Spleen (tissue), 11 donors: Measurements from ENCODE around the gene CLMN. TPM values are rescaled to one million over a fixed set of nuclear protein-coding genes. Genes with fewer than 3 reads are reported as not detected.

Experiments used
- DNase-seq: peaks from one replicate; pipeline ENCODE4 v3.0.0-alpha.2; 2020
- H3K27ac ChIP-seq, 8 donors: fragments of 200-600 bp; sonication (generic) in 7 of 8; 1 replicate in 4 of 8; 2 replicates in 4 of 8; pipeline versions ENCODE4 v1.5.0 to v1.8.0; 2016 to 2021; ENCODE audit warnings: inconsistent platforms in 4 of 8, mild to moderate bottlenecking in 4 of 8, moderate library complexity in 1 of 8
- H3K27me3 ChIP-seq, 7 donors: fragments of 200-600 bp; sonication (generic) in 6 of 7; replicated peaks in 1 of 7; 1 replicate in 4 of 7; 2 replicates in 3 of 7; pipeline versions ENCODE4 v1.5.0 to v1.8.0; 2016 to 2021; ENCODE audit warnings: inconsistent platforms in 3 of 7, mild to moderate bottlenecking in 1 of 7
- H3K36me3 ChIP-seq, 6 donors: fragments of 200-600 bp; sonication (generic) in 5 of 6; 1 replicate in 4 of 6; 2 replicates in 2 of 6; pipeline versions ENCODE4 v1.5.0 to v1.8.0; 2016 to 2021; ENCODE audit warnings: inconsistent platforms in 2 of 6
- H3K4me1 ChIP-seq, 6 donors: fragments of 200-600 bp; sonication (generic) in 5 of 6; 1 replicate in 3 of 6; 2 replicates in 3 of 6; pipeline versions ENCODE4 v1.5.0 to v1.8.0; 2016 to 2021; ENCODE audit warnings: inconsistent platforms in 3 of 6
- H3K4me3 ChIP-seq, 8 donors: fragments of 200-600 bp; sonication (generic) in 7 of 8; 1 replicate in 4 of 8; 2 replicates in 4 of 8; pipeline versions ENCODE4 v1.5.0 to v1.8.0; 2016 to 2021; ENCODE audit warnings: inconsistent platforms in 4 of 8, mild to moderate bottlenecking in 4 of 8, moderate library complexity in 2 of 8
- H3K9me3 ChIP-seq, 8 donors: fragments of 200-600 bp; sonication (generic) in 7 of 8; 1 replicate in 4 of 8; 2 replicates in 4 of 8; pipeline versions ENCODE4 v1.5.0 to v1.8.0; 2016 to 2021; ENCODE audit warnings: inconsistent platforms in 4 of 8
- CTCF ChIP-seq, 11 experiments: fragments of 200-600 bp in 7 of 11; fragments of 450-650 bp in 4 of 11; sonication (generic) in 4 of 11; IDR thresholded peaks in 8 of 11; conservative IDR thresholded peaks in 3 of 11; 1 replicate in 7 of 11; 2 replicates in 4 of 11; pipeline versions ENCODE4 v1.4.0 to v1.8.0; 2016 to 2021; ENCODE audit warnings: antibody characterized with exemption in 11 of 11, inconsistent platforms in 4 of 11, mild to moderate bottlenecking in 1 of 11
- POLR2A ChIP-seq, 3 donors: fragments of 450-650 bp; IDR thresholded peaks; one replicate each; pipeline ENCODE4 v1.5.1; 2017; ENCODE audit warnings: antibody characterized with exemption in 3 of 3, mild to moderate bottlenecking in 1 of 3
- POLR2AphosphoS5 ChIP-seq, 3 donors: sonication (generic); formaldehyde crosslinking; IDR thresholded peaks; one replicate each; pipeline ENCODE4 v1.5.1; 2017; ENCODE audit warnings: antibody characterized with exemption in 3 of 3
- WGBS, 5 donors: extraction: QIAGEN DNeasy Blood & Tissue Kit in 3 of 5; methylation state at CpG; one replicate each; pipeline versions ENCODE4 v1.1.5 to v1.1.7; 2013 to 2018; 5-methylcytosine and 5-hydroxymethylcytosine counted together
- intact Hi-C: fragments of 100-400 bp; cut with DNase I; formaldehyde crosslinking; loops from one replicate; pipeline ENCODE4 v1.15.0; 2023; ENCODE audit warnings: low total_unique reads
- polyA plus RNA-seq, 3 donors: library from polyadenylated mRNA; stranded (reverse); fragments of 200-250 nt; gene quantifications; one replicate each; pipeline ENCODE4 v1.2.1, GENCODE V29; 2013
- total RNA-seq, 7 donors: library from RNA; depleted of rRNA in 3 of 7; stranded (reverse); fragments of >200 nt in 3 of 7; fragmentation: NEBNext Ultra II Directional in 4 of 7; extraction: Animal tissue kit (Norgen Biotek cat#: 25700) in 4 of 7; gene quantifications; one replicate each; pipeline versions ENCODE4 v1.1.0 to v1.2.1, GENCODE V29; 2016 to 2021
- donor health status: healthy with polysubstance abuse.
- donor health status: DM: no; HTN: no; CAD: no; lungs with moderate emphysema.
- donor health status: DM: no; HTN: no; CAD: no.
- donor health status: Bipolar disorder and iron deficiency.
- donor health status: healthy.
- donor health status: DM: no; HTN: no; CAD: no.
- donor health status: DM: yes; HTN: yes; CAD: no.

CLMN gene
- total and polyA plus RNA-seq, 10 donors, result 2.7 to 21.4 (median 14.8) TPM

GRCh38 chr14:95299271-95299670 is 20.4 kb downstream of the CLMN start:
- no peak overlapping the region for H3K27ac ChIP-seq
- H3K4me3 ChIP-seq, result no peak overlapping the region
- H3K9me3 ChIP-seq, result peaks cover 0 to 10% (median 0%) of the 10 kb centered on the region in 8 donors
- peaks cover 0 to 31% (median 10%) of the 10 kb centered on the region in 6 donors for H3K4me1 ChIP-seq
- H3K27me3 ChIP-seq, result peaks cover 0 to 7% (median 0%) of the 10 kb centered on the region in 7 donors
- 79 to 89% (median 84%) methylated on average over 2 to 5 of the region's 5 CpGs for WGBS, 5 donors
- H3K36me3 ChIP-seq, result no peaks in the 10 kb centered on the region
- DNase-seq, result no peak
- intact Hi-C loops, result no loop called here
- TF ChIP-seq POLR2A (IDR thresholded peaks at IDR 0.05) (no peak), POLR2AphosphoS5 (IDR thresholded peaks at IDR 0.05) (no peak), CTCF (IDR thresholded peaks at IDR 0.05 in 8 of 11, conservative IDR thresholded peaks at IDR 0.05 in 3 of 11) (no peak)

GRCh38 chr14:95297832-95298231 is 21.9 kb downstream of the CLMN start:
- DNase-seq, result no peak
- H3K4me3 ChIP-seq, result no peak overlapping the region
- 80 to 93% (median 86%) methylated on average over 8 of the region's 8 CpGs for WGBS, 5 donors

GRCh38 chr14:95296966-95297365 is 22.7 kb downstream of the CLMN start:
- Histone ChIP-seq H3K4me3 (no peak overlapping the region), H3K36me3 (no peaks in the 10 kb centered on the region), H3K27ac (no peak overlapping the region), H3K4me1 (peaks cover 0 to 25% (median 11%) of the 10 kb centered on the region in 6 donors), H3K9me3 (peaks cover 0 to 10% (median 0%) of the 10 kb centered on the region in 8 donors), H3K27me3 (peaks cover 0 to 11% (median 0%) of the 10 kb centered on the region in 7 donors)
- intact Hi-C loops, result no loop called here
- 81 to 87% (median 86%) methylated on average over 5 of the region's 5 CpGs for WGBS, 5 donors
- DNase-seq, result no peak
- TF ChIP-seq CTCF (IDR thresholded peaks at IDR 0.05 in 8 of 11, conservative IDR thresholded peaks at IDR 0.05 in 3 of 11) (no peak), POLR2AphosphoS5 (IDR thresholded peaks at IDR 0.05) (no peak), POLR2A (IDR thresholded peaks at IDR 0.05) (no peak)

More at GRCh38 chr14:95297832-95298231, 21.9 kb downstream of the CLMN start:
- no peak for TF ChIP-seq CTCF (IDR thresholded peaks at IDR 0.05 in 8 of 11, conservative IDR thresholded peaks at IDR 0.05 in 3 of 11)
- no peak for TF ChIP-seq POLR2A (IDR thresholded peaks at IDR 0.05)
- no peak for TF ChIP-seq POLR2AphosphoS5 (IDR thresholded peaks at IDR 0.05)
- Histone ChIP-seq H3K4me1 (peaks cover 0 to 23% (median 10%) of the 10 kb centered on the region in 6 donors), H3K9me3 (peaks cover 0 to 10% (median 0%) of the 10 kb centered on the region in 8 donors), H3K27ac (no peak overlapping the region), H3K27me3 (peaks cover 0 to 11% (median 0%) of the 10 kb centered on the region in 7 donors), H3K36me3 (no peaks in the 10 kb centered on the region)
- intact Hi-C loops, result no loop called here

GRCh38 chr14:95295600-95296376 is 23.9 kb downstream of the CLMN start:
- 88 to 97% (median 93%) methylated on average over 6 of the region's 6 CpGs for WGBS, 5 donors
- TF ChIP-seq CTCF (IDR thresholded peaks at IDR 0.05 in 8 of 11, conservative IDR thresholded peaks at IDR 0.05 in 3 of 11) (no peak), POLR2AphosphoS5 (IDR thresholded peaks at IDR 0.05) (no peak), POLR2A (IDR thresholded peaks at IDR 0.05) (no peak)
- peaks cover 0 to 10% (median 0%) of the 10 kb centered on the region in 8 donors for H3K9me3 ChIP-seq
- peaks cover 0 to 34% (median 22%) of the 10 kb centered on the region in 6 donors for H3K4me1 ChIP-seq
- intact Hi-C loops, result no loop called here
- H3K27ac ChIP-seq, result no peak overlapping the region
- H3K36me3 ChIP-seq, result no peaks in the 10 kb centered on the region
- H3K27me3 ChIP-seq, result peaks cover 0 to 16% (median 0%) of the 10 kb centered on the region in 7 donors
- no peak overlapping the region for H3K4me3 ChIP-seq
- DNase-seq, result no peak
